ENCODE data around the gene TOM1L1.
"Not testable (repeated sequence)": the region's sequence is repeated elsewhere in the genome, so short reads cannot be mapped to it uniquely, and the experiment has no call there.

The TOM1L1 gene

GRCh38 chr17:54900457-54901229 is at the start of gene TOM1L1:
TSS of gene TOM1L1 (plus strand) at chr17:54900852. CDS start at chr17:54900866, 14 bp downstream.
- intact Hi-C loops (cut with micrococcal nuclease), result no loop called here
- Mint-ChIP-seq H3K4me3 (peak within 1 kb of the TSS; percentile 70), H3K4me1 (ENCODE audit: low read depth) (peaks cover 7% of the 10 kb centered on the region), H3K27ac (no peak within 1 kb of the TSS), H3K9me3 (no peaks in the 10 kb centered on the region), H3K36me3 (ENCODE audit: low read depth) (no peaks in the 10 kb centered on the region), H3K27me3 (peaks cover 34% of the 10 kb centered on the region)

GRCh38 chr17:54859187-54859586 is 41.5 kb upstream of the TOM1L1 start:
- Mint-ChIP-seq H3K36me3 (ENCODE audit: low read depth) (no peaks in the 10 kb centered on the region), H3K27me3 (no peaks in the 10 kb centered on the region), H3K27ac (no peak overlapping the region), H3K4me3 (no peak overlapping the region), H3K9me3 (no peaks in the 10 kb centered on the region), H3K4me1 (ENCODE audit: low read depth) (no peaks in the 10 kb centered on the region)
- intact Hi-C loops (cut with micrococcal nuclease), result no loop called here

DNA sequence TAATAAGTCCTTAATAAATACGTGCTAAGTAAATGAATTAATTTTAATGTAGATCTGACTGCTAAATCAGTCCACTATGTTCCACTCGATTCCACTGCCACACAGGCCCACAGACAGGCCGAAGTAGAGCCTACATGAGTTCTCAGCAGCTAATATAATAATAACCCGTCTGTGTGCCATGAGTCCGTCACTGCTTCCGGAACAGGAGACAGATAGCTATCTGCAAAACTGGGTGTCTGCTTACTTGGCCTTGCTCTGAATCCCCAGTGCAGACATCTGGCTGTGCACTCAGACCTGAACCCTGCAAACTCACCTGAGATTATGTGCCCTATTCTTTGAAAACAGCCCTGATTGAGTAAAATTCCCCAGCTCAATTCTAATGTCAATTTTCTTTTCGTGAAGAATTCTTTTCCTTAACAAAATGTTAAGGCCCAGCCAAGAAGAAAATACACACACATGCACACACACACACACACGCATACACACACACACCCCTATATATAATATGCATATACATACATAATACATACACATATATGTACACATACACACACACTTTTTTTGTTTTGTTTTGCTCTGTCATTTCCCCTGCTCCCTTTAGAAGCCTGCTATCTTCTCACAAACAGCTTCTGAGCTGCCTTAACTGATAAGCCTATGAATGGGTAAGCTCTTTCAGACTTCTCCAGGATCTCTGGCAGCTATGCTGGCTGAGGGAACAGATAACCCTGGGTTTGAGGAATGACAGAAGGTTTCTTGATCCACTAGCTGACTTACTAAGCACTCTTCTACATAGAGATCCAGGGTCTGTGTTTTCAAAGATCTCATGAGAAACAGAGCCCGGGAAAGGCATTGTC is 39.8 kb upstream of the TOM1L1 start:
- Mint-ChIP-seq H3K4me1 (ENCODE audit: low read depth) (no peaks in the 10 kb centered on the region), H3K27ac (no peak overlapping the region), H3K4me3 (no peak overlapping the region)

DNA sequence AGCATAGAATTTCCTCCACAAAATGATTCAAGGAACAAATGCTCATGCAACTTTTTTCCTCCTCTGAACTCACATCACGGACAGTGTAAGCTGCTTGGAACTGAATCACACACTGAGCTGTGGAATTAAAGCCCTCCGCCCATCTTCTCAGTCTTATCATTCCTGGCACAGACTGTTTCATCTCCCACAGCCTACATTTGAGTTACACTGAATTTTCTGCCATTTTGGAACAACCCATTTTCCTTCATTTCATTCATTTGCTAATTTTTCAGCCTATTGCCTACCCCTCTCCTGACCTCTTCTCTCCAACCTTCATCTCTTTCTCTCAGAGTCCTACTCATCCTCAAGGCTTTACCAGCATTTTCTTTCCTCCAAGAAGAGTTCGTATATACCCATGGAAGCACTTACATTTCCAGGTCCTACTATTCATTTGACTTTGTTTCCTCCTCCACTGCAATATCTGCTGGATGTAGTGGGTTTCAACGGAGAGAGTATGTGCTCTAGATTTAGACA is 39.1 kb upstream of the TOM1L1 start:
- Mint-ChIP-seq H3K4me3 (no peak overlapping the region), H3K9me3 (no peaks in the 10 kb centered on the region), H3K27me3 (no peaks in the 10 kb centered on the region), H3K36me3 (ENCODE audit: low read depth) (no peaks in the 10 kb centered on the region), H3K4me1 (ENCODE audit: low read depth) (no peaks in the 10 kb centered on the region), H3K27ac (no peak overlapping the region)
- intact Hi-C loops (cut with micrococcal nuclease), result no loop called here

More for the DNA sequence above, 39.8 kb upstream of the TOM1L1 start:
- H3K27me3 Mint-ChIP-seq, result no peaks in the 10 kb centered on the region
- H3K36me3 Mint-ChIP-seq (ENCODE audit: low read depth), result no peaks in the 10 kb centered on the region
- no peaks in the 10 kb centered on the region for H3K9me3 Mint-ChIP-seq
- intact Hi-C loops (cut with micrococcal nuclease), result no loop called here

DNA sequence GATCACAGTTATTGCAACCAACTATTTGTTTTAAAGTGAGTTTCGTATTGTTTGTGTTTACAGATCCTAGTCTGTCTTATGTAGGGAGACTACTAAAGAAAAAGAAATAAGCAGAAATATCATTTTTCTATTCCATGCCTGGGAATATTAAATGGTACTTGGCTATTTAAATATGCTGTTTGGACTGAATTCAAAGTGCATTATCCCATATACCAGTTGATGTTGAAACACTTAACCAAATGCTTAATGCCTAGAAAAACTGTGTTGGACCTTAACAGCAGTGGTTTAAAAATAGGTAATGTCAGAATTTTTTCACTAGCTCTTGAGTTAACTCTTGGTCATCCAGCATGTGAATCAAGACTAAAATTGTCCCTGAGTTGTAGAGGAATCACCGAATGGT is 37.5 kb upstream of the TOM1L1 start:
- intact Hi-C loops (cut with micrococcal nuclease), result no loop called here

GRCh38 chr17:54864070-54864469 is 36.6 kb upstream of the TOM1L1 start:
- no peaks in the 10 kb centered on the region for H3K4me1 Mint-ChIP-seq (ENCODE audit: low read depth)
- H3K9me3 Mint-ChIP-seq, result no peaks in the 10 kb centered on the region
- H3K27me3 Mint-ChIP-seq, result no peaks in the 10 kb centered on the region
- H3K36me3 Mint-ChIP-seq (ENCODE audit: low read depth), result no peaks in the 10 kb centered on the region
- no peak overlapping the region for H3K4me3 Mint-ChIP-seq
- no peak overlapping the region for H3K27ac Mint-ChIP-seq
- intact Hi-C loops (cut with micrococcal nuclease), result no loop called here

More for the DNA sequence above, 37.5 kb upstream of the TOM1L1 start:
- Mint-ChIP-seq H3K4me3 (no peak overlapping the region), H3K36me3 (ENCODE audit: low read depth) (no peaks in the 10 kb centered on the region), H3K27me3 (no peaks in the 10 kb centered on the region), H3K9me3 (no peaks in the 10 kb centered on the region), H3K27ac (no peak overlapping the region), H3K4me1 (ENCODE audit: low read depth) (no peaks in the 10 kb centered on the region)

GRCh38 chr17:54864636-54865356 is 35.9 kb upstream of the TOM1L1 start:
- H3K36me3 Mint-ChIP-seq (ENCODE audit: low read depth), result no peaks in the 10 kb centered on the region
- H3K27me3 Mint-ChIP-seq, result no peaks in the 10 kb centered on the region
- H3K9me3 Mint-ChIP-seq, result no peaks in the 10 kb centered on the region
- H3K4me3 Mint-ChIP-seq, result no peak overlapping the region
- H3K4me1 Mint-ChIP-seq (ENCODE audit: low read depth), result no peaks in the 10 kb centered on the region
- no peak overlapping the region for H3K27ac Mint-ChIP-seq
- intact Hi-C loops (cut with micrococcal nuclease), result no loop called here

DNA sequence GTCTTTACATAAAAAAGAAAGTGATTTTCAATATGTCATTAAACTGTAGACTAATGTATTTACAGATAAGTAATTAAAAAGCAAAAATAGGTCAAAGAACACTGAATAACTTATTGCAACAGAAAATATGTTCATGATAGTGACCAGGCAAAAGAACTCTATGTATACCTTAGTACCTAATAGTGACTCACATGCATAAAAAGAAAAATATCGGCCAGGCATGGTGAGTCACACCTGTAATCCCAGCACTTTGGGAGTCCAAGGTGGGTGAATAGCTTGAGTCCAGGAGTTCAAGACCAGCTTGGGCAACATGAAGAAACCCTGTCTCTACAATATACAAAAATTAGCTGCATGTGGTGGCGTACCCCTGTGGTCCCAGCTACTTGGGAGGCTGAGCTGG is 33.0 kb upstream of the TOM1L1 start:
- H3K27me3 Mint-ChIP-seq, result no peaks in the 10 kb centered on the region
- intact Hi-C loops (cut with micrococcal nuclease), result no loop called here
- H3K36me3 Mint-ChIP-seq (ENCODE audit: low read depth), result no peaks in the 10 kb centered on the region
- H3K4me1 Mint-ChIP-seq (ENCODE audit: low read depth), result no peaks in the 10 kb centered on the region
- H3K27ac Mint-ChIP-seq, result no peak overlapping the region
- H3K4me3 Mint-ChIP-seq, result no peak overlapping the region
- H3K9me3 Mint-ChIP-seq, result no peaks in the 10 kb centered on the region

DNA sequence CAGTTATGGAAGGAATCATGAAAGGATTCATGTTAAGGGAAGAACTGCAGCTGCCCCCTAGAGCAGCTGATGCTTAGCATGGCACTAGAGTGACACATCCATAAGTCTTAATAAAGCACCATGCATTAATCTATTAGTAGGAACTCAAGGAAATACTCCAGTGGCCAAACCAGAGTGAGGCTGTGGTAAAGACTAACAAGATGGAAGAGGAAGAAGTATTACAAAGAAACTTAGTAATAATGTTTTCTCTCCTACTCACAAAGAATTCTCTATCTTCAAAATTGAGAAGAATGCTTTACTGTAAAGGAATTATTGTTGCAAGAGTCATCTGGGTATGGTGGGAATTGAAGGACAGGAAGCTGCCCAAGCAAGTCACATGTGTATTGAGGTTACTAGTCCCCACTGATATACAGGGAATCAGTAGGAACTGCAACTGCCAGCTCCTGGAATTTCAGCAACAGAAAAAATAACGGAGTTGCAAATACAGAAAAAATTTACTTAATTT is 29.9 kb upstream of the TOM1L1 start:
- Mint-ChIP-seq H3K36me3 (ENCODE audit: low read depth) (no peaks in the 10 kb centered on the region), H3K27ac (no peak overlapping the region), H3K27me3 (no peaks in the 10 kb centered on the region), H3K4me1 (ENCODE audit: low read depth) (no peaks in the 10 kb centered on the region), H3K4me3 (no peak overlapping the region), H3K9me3 (no peaks in the 10 kb centered on the region)
- intact Hi-C loops (cut with micrococcal nuclease), result no loop called here

- H3K4me1 Mint-ChIP-seq (ENCODE audit: low read depth); H3K27ac Mint-ChIP-seq; H3K27me3 Mint-ChIP-seq; H3K4me3 Mint-ChIP-seq; H3K36me3 Mint-ChIP-seq (ENCODE audit: low read depth); intact Hi-C loops (cut with micrococcal nuclease); H3K9me3 Mint-ChIP-seq: not testable (repeated sequence)
These were observed 24.7 kb upstream of the TOM1L1 start for GRCh38 chr17:54875906-54876305.

GRCh38 chr17:54876656-54877195 is 23.9 kb upstream of the TOM1L1 start:
- intact Hi-C loops (cut with micrococcal nuclease), result no loop called here
- Mint-ChIP-seq H3K4me3 (no peak overlapping the region), H3K4me1 (ENCODE audit: low read depth) (no peaks in the 10 kb centered on the region), H3K27ac (no peak overlapping the region), H3K9me3 (no peaks in the 10 kb centered on the region), H3K27me3 (no peaks in the 10 kb centered on the region), H3K36me3 (ENCODE audit: low read depth) (no peaks in the 10 kb centered on the region)

DNA sequence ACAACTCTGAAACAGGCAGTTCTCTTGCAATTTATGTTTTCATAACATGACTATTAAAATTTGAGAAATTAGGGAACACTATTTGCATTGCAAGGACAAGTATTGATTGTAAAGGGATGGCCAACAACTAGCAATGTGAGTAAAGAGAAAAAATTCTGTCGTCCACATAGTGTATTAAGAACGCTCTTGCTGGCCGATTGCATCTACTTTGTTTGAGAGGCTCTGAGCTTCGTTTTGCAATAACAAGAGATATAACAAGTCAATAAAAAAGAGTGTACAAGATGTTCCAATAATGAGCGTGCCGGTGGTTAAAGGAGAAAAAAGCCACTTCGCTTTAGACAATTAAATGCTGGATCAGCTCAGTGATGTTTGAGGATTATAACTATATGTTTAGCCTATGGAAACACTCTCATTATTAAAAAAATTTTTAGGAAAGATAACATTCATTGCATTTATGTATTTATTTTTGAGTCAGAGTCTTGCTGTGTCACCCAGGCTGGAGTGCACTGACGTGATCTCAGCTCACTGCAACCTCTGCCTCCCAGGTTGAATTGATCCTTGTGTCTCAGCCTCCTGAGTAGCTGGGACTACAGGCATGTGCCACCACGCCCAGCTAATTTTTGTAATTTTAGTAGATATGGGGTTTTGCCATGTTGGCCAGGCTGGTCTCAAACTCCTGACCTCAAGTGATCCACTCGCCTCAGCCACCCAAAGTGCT is 19.2 kb upstream of the TOM1L1 start:
- Mint-ChIP-seq H3K27ac (no peak overlapping the region), H3K9me3 (no peaks in the 10 kb centered on the region), H3K4me1 (ENCODE audit: low read depth) (no peaks in the 10 kb centered on the region), H3K4me3 (no peak overlapping the region), H3K36me3 (ENCODE audit: low read depth) (no peaks in the 10 kb centered on the region), H3K27me3 (no peaks in the 10 kb centered on the region)
- intact Hi-C loops (cut with micrococcal nuclease), result no loop called here

- Mint-ChIP-seq H3K27me3 (no peaks in the 10 kb centered on the region), H3K4me1 (ENCODE audit: low read depth) (no peaks in the 10 kb centered on the region), H3K36me3 (ENCODE audit: low read depth) (no peaks in the 10 kb centered on the region), H3K9me3 (no peaks in the 10 kb centered on the region), H3K4me3 (no peak overlapping the region), H3K27ac (no peak overlapping the region)
- intact Hi-C loops (cut with micrococcal nuclease), result no loop called here
These were observed 18.3 kb upstream of the TOM1L1 start for GRCh38 chr17:54882371-54882770.

All from dendritic cell treated with granulocyte-macrophage colony-stimulating factor and Interleukin-4, amounts not matched to agents 40 ng/mL and 50 ng/mL, for 4 days (primary cell).